Measurements from ENCODE around the gene H2AZ1.
"Not testable (repeated sequence)": the region's sequence is repeated elsewhere in the genome, so short reads cannot be mapped to it uniquely, and the experiment has no call there.

Gene H2AZ1

DNA sequence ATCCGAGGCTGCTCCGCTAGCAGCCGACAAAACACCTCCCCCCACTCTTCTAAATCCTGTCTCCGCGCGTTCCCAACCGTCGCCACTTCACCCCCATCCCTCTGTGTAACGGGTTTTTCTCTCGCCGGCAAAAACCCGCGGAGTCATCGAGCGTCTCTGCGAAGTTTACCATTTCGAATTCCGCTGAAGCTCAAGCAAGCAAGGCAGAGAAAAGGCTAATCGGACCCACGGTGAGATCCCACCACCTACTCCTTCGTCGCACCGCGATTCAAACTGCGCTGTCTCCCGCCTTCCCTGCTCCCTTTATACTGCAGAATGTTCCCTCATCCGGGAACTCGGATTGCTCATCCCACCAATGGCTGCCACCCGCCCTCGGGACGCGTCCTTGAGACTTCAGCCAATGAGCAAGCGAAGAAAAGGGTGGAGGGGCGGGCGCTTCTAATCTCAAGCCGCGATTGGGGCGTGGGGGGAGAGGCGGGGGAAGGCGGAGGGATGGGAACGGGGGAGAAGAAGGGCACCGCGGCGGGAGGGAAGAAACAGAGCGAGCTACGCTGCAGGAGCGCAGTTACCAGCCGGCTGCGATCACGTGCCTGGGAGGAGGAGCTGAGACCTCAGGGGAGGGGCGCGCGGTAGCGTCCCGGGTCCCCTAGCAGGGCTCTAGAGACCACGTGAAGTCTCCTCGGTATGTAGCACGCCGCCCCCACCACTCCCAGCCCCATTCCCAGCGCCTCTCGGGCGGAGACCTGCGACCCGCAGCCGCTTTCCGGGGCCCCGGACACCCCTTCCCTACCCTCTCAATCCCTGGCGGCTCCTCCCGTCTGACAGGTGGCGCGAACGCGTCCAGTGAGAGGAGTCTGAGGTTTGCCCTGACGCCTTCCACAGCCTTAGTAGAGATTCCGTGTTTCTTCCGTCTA lies at the start of gene H2AZ1:
H2AZ1 (minus strand) TSS at position 277 of the 914 bp plus-strand sequence; CDS start at position 172, 105 bp downstream.
- peak; percentile 96 to 98 (median 97) for DNase-seq (ENCODE audit: low read depth in 2 of 3, low spot score in 1 of 3)

DNA sequence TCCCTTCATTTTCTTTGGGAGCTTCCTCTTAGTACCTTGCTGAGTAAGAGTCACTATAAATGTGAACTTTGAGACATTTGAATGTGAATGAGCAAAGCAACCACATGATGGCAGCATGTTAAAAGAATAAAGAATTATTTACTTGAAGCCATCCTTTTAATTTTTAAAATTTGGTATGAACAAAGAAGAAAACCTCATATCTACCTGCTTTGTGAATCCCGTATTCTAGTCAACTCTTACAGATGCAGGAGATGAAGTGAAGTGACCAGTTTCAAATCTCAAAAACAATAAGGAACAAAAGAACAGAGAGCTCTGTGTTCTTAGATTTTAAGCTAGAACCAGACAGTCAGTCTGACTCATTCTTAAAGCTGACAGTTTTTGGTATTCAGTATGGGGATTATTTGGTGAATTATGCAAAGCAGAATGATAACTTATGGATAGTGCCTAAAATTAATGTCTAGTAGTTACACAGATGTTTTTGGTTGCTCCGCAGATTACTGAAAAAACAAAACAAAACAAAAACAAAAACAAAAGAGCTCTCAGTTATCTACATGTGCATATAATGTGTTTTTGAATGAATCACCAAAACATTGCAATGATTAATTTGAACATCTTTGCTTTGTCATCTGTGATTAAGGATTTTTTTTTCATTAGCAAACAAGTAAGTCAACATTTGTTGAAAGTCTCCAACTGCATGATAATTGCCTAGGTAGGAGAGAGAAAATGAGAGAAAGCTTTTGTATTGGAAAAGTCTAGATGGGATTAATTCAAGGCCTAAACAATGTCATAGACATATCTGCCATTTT lies 48.2 kb upstream of the H2AZ1 start:
- DNase-seq (ENCODE audit: low read depth in 2 of 3, low spot score in 1 of 3): no peak

DNA sequence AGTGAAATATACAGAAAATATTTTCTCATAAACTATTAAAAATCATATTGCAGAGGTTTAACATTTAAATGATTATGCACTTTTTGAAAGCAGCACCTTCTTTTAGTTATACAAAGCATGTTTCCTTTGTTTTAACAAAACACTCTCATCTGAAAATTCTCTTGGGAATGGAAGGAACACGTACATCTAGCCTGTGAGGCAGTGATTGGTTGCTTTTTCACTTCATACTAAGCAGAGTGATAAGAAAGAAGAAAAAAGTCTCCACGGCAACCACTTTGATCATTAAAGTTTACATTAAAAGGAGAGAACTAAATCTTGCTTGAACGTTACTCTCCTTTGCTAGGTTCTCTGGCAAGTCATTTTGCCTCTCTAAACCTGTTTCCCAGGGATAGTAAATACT lies 41.7 kb upstream of the H2AZ1 start:
- DNase-seq (ENCODE audit: low read depth in 2 of 3, low spot score in 1 of 3): no peak

DNA sequence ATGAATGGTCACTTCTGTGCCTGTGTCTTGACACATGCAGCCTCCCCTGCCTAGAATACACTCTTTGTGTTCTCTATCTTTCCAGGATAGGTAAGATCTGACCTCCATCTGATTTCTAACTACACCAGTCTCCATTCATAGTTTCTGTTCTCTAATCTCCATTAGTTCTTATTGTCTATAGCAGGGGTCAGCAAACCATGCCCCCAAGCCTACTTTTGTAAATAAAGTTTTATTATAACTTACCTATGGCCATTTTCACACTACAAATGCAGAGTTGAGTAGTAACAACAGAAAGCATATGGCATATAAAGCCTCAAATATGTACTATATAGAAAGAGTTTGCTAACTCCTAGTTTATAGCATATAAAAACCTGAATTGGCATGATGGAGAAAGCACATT lies 37.6 kb upstream of the H2AZ1 start:
- no peak for DNase-seq (ENCODE audit: low read depth in 2 of 3, low spot score in 1 of 3)

DNA sequence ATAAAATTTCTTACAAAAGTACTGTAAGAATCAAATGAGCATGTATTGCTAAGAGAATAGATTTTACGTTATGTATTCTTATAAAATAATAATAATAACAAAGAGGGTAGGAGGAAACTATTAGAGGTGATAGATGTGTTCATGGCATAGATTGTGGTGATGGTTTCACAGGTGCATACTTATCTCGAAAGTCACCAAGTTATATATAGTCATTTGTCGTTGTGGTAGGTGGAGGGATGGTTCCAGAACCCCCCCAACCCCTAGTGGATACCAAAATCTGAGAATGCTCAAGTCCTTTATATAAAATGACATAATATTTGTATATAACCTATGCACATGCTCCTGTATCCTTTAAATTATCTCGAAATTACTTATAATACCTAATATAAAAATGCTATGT lies 36.7 kb upstream of the H2AZ1 start:
- no peak for DNase-seq (ENCODE audit: low read depth in 2 of 3, low spot score in 1 of 3)

DNA sequence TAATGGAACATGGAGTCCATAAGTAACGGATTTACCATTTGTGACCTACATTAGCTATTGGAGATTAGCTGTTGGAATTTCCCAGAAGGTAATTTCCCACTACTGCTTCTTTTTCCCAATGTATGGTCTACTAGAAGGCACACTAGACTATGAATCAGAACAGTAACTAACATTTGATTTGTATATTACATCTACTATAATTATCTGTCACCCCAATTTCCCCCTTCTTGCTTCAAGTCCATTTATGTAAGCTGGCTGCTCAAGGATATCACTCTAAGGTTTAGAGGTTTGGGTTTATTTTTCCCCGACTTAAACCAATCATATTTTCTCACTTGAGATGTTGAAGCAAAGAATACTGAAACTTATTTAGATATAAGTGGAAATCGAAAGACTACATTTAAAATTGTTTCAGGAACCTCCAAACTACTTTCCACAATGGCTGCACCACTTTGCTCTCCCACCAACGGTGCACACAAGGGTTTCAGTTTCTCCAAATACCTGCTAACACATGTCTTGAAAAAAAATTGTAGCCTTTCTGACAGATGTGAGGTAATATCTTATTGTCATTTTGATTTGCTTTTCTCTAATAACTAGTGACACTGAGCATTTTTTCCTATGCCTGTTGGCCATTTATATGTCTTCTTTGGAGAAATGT lies 33.3 kb upstream of the H2AZ1 start:
- DNase-seq (ENCODE audit: low read depth in 2 of 3, low spot score in 1 of 3): no peak

DNA sequence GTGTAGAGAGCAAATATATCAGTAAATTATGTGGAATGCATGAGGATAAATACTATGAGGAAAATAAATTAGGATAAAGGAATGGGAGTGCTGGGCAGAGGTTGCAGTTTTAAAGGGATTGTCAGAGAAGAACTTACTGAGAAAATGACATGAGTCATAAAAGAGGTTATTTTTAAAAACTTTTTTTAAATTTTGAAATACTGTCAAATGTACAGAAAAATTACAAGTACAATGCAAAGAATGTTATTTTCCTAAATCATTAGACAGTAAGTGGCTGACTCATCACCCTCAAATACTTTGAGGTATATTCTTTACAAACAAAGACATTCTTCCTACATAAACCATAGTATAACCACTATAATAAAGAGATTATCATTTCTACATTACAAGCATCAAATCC lies 29.8 kb upstream of the H2AZ1 start:
- no peak for DNase-seq (ENCODE audit: low read depth in 2 of 3, low spot score in 1 of 3)

DNA sequence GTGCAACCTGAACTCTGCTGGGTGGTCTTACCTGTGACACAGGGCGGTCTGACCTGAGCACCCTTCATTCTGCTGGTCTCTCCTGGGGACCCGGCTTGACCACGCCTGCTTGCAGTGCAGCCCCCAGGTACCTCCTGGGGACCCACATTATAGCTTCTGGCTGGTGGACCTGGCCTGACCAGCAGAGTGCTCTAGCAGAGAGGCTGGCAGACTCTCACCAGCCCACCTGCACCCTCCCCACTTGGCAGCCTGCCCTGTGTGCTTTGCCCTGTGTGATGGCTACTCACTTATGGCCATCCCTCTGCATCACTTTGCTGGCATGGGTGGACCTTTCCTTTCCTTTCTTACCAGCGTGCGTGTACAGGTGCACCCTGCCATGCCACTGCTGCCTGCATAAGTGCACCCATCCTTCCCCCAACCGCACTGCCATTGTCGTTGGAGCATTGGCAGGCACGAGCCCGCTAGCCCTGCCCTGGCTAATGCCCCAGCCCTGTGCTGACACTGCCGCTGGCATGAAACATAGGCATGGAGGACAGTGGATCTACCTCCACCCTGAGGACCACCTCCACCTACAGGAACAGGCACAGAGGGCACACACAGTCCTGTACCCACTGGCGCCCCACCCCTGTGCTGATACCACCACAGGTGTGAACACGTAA lies 21.5 kb upstream of the H2AZ1 start:
- DNase-seq (ENCODE audit: low read depth in 2 of 3, low spot score in 1 of 3): no peak

DNA sequence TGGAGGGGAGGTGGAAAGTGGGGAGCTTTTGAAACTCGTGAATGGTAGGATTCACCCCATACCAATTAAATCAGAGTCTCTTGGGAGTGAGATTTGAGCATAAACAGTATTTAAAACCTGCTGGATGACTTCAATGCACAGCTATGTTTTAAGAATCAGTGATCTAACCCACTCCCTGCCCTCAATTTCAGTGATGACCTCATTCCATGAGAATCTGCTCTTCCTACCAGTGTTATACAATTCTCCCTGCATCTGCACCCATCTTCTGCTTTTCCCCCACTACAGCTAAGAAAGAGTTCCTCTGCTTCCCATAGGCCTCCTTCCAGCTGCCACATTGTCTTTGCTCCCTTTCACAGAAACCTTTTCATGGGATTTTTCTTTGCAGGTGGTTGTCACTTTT lies 18.3 kb upstream of the H2AZ1 start:
- DNase-seq (ENCODE audit: low read depth in 2 of 3, low spot score in 1 of 3): no peak

DNA sequence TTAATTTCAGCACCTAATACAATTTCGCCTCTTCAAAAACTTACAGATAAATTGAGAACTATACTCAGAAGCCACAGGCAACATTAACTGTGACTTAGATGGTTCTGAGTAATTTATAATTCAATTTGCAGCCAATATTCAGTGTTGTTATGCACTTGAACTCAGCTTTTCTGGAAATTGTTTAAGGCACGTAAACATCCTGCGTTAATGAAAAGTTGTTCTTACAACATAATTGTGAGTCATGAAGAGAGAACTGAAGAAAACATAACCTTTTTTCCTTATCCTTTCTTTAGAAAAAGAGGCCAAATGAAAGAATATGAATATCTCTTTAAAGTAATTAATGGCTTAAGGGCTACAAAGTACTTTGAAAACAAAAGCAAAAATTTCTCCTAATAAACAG lies 16.6 kb upstream of the H2AZ1 start:
- DNase-seq (ENCODE audit: low read depth in 2 of 3, low spot score in 1 of 3): no peak

DNA sequence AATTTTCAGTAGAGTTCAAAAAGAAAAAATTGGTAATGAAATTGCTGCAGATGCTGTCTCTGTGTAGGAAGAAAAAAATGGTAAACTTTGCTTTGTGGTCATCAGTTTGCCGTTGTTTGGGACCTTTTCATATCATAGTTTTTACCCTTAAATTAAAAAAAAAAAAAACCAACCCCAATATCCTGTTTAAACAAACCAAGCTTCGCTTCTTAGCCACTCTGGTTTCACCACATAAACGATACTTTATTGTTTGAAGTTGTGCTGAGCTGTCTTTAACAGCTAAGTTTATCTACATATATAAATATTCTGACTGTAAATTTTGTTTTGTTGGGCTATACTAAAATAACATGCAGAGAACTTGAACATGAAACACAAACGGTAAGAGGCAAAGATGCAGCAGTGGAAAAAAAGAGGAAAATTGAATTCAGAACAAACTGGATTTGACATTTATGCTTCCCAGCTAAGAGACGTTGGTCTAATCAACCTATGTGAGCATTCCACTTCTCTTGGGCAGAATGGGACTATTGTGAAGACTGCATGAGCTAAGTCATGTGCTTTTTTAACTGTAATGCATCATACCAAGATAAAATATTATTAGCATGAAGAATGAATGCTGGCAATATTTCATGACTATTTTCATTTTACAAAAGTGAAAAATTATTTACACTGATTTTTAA lies 15.7 kb upstream of the H2AZ1 start:
- DNase-seq (ENCODE audit: low read depth in 2 of 3, low spot score in 1 of 3): no peak

DNA sequence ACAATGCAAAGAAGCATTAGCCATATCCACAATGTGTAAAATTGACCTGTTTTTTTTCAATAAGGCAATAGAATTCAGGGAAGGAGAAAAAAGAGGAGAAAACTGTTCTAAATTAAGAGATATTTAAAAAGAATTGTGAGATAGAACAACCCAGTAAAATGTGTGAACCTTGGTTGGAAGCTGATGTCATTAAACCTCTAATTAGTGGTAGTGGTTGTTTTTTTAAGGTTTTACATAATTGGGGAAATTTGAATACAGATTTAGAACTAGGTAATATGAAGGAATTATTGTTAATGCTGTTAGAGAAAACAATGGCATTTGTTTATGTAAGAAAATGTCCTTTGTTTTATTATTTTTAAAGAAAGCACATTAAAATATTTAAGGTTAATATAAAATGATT lies 15.1 kb upstream of the H2AZ1 start:
- no peak for DNase-seq (ENCODE audit: low read depth in 2 of 3, low spot score in 1 of 3)

DNA sequence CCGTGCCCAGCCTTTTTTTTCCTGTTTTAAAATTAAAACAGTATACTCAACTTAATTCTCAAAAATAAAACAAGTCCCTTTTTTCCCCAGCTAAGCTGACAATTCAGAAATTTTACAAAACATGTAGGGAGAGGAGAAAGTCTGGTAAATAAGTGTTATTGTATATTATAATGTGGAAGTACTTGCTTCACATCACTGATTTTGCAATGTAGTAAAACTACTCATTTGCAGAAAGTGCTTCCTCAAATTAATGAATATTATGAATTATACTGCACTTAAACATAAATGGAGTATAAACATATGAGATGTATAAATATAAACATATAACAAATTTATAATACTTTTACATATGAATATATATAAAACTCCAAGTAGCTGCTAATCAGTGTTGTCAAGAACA lies 11.6 kb upstream of the H2AZ1 start:
- no peak for DNase-seq (ENCODE audit: low read depth in 2 of 3, low spot score in 1 of 3)

DNA sequence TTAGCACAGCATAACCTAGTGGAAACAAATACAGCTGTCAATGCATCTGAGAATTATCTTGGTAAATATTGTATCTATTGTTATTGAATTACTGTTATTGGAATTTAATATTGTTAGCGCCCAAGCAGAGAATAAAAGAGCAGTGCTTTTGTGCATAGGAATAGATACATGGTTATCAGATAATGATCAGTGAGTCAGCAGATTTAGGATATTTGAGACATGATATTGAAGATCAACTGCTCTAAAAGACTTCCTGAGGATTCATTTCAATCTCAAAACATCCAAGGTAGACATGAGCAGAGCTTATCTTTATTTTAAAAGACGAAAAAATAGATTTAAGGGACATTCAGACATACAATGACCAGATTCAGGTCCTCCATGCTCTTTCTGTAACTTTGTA lies 10.6 kb upstream of the H2AZ1 start:
- no peak for DNase-seq (ENCODE audit: low read depth in 2 of 3, low spot score in 1 of 3)

DNA sequence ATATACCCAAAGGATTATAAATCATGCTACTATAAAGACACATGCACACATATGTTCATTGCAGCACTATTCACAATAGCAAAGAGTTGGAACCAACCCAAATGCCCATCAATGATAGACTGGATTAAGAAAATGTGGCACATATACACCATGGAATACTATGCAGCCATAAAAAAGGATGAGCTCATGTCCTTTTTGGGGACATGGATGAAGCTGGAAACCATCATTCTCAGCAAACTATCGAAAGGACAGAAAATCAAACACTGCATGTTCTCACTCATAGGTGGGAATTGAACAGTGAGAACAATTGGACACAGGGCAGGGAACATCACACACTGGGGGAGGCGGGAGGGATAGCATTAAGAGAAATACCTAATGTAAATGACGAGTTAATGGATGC lies 8.1 kb upstream of the H2AZ1 start:
- not testable (repeated sequence) for DNase-seq (ENCODE audit: low read depth in 2 of 3, low spot score in 1 of 3)

DNA sequence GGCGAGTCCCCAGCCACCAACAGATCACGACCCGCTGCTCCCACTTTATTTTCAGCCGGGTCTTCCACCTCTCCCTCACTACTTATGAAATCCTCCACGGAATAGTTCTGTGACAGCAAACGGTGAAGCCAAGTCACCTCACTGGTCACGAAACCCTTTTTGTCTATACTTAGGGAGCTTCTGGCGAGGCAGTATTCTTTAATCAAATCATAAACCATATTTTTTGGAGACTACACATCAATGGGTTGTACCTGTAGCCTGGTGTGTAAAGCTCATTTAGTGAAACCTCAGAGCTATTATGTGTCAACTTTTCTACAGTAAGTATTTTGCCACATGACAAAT lies 809 bp upstream of the H2AZ1 start:
- DNase-seq (ENCODE audit: low read depth in 2 of 3, low spot score in 1 of 3): no peak

DNA sequence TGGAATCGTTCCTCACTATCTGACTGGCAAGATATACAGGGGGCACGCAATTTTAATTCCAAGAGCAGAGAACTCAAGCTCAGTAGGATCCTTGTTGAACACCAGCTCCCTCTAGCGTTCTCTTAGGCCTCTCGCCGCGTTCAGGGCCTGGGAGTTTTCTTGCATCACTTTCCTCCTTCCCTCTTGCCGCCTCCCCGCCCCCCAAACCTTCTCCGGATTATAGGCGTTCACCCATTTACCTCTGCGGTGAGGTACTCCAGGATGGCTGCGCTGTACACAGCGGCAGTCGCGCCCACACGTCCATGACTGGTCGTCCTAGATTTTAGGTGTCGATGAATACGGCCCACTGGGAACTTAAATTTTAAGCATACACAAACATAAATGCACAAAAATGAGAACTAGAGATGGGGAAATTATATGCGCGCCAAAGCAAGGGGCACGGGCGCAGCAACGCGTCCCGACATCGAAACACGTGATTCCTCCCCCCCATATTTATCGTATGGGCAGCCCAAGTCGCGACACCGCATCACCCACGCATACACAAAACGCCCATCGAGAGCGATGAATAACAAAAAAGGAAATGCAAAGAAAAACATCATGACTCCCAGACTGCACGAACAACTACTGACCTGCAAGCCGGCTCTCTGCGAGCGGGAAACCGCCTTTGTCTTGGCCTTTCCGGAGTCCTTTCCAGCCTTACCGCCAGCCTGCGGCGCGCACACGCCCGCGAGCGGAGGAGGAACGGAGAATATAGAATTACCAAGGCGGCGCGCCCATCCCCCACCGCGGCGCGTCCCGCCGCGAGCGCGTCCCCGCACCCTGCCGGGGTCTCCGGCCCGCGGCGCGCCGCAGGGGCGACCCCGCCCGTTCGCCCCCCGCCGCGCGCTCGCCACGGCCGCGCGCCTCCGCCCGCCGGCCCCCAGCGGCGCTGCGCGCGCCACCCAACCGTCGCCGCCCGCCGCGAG lies 759 bp downstream of the H2AZ1 start:
- peak; percentile 89 to 92 (median 89) for DNase-seq (ENCODE audit: low read depth in 2 of 3, low spot score in 1 of 3)

DNA sequence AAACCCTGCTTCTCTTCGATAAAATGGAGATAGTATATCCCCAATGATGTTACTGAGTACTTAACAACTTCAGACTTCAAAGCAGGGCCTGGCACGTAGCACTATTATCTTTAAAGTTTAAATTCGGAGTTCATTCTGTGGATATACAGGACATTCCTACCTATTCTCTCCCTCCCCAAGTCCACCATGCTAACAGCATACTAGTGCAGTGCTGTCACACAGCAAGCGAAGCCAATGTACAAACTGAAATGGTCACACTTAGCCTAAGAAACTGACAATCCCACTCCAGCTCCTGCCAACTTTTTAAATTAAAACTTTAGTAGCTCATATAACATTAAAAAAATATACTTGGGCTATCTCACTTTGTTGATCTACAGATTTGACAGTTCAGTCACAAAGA lies 2.5 kb downstream of the H2AZ1 start:
- no peak for DNase-seq (ENCODE audit: low read depth in 2 of 3, low spot score in 1 of 3)

DNA sequence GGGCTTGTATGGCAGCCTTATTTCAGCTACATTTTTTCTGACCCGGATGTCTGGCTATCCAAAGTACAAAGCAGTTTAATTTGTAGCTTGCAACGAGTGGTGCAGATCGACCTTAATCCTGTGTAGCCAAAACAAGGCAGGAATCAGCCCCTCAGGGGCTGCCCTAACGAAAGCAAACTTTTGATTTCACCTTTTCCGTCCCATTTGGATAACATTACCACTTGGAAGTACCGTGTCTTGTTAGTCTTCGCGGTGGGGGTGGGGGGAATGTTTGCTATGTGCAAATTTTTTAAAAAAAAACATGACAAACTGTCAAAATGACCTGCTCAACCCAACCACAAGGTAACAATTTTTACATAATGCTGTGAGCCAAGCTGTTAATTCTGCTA lies 2.9 kb downstream of the H2AZ1 start:
- DNase-seq (ENCODE audit: low read depth in 2 of 3, low spot score in 1 of 3): no peak

Data from stimulated activated CD4-positive, alpha-beta T cell treated with anti-CD3 and anti-CD28 coated beads, Interleukin-12 subunit alpha, Interleukin-12 subunit beta, amount 100 ng/mL, for 48 hours (primary cell).